ENCODE data around the gene CGB2.
A peak's percentile ranks its signal among the peaks of the same experiment; 100 is the strongest.

DNA sequence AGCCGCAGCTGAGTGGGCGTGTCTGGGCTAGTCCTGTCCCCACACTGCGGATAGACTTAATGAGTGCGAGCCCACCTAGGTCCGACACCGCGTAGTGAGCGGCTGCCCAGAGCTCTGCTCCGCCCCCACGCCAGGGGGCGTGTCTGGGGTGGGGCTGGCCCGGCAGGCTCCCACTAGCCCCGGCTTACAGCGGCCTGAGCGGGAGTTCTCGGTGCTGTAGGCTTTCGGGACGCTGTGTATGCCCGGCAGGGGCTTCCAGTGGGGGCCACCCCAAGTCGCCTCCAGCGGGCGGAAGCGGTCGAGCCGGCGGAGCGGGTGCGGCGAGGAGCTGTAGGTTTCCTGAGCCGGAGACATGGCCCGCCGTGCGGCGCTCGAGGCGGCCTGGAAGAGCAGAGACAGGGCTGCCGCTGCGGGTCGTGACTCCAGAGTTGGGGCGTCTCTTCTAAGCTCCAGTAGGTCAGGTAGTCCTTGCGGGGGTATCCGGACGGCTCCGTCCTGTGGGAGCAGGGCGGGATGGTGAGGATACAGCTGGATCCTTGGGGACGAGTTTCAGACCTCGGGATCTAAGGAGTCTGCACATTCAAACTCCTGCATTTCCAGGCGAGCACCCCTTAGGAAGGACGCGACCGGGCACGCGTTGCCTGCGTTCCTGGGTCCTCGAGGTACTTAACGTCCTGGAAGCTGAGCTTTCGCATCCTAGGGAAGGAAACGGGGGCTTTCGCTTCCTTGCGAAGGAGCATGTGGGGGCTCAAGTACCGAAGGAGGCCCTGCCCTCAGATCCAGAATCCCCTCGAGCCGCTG is 24.6 kb downstream of the CGB2 start:
- TF ChIP-seq CTCF (IDR thresholded peaks at IDR 0.05 in 4 of 5, conservative IDR thresholded peaks at IDR 0.05 in 1 of 5) (peak; percentile 13 to 70 (median 65)), POLR2A (IDR thresholded peaks at IDR 0.05) (peak in 1 of 2 donors; percentile 33)
